Jurkat, Clone E6-1 (cell line): Measurements from ENCODE around the gene TNPO3.
"Not testable (repeated sequence)": the region's sequence is repeated elsewhere in the genome, so short reads cannot be mapped to it uniquely, and the experiment has no call there.

Source experiments
- DNase-seq: peaks from one replicate; pipeline ENCODE4 v3.0.0-alpha.2; 2011; ENCODE audit warnings: low read depth, low spot score
- H3K4me3 ChIP-seq: 2 replicates; pipeline ENCODE4 v1.5.1; 2011; ENCODE audit warnings: mild to moderate bottlenecking, low read length, control low read depth, moderate library complexity

Gene TNPO3

GRCh38 chr7:129073738-129074137, 18.8 kb upstream of the TNPO3 start:
- H3K4me3 ChIP-seq = no peak overlapping the region
- no peak for DNase-seq

DNA sequence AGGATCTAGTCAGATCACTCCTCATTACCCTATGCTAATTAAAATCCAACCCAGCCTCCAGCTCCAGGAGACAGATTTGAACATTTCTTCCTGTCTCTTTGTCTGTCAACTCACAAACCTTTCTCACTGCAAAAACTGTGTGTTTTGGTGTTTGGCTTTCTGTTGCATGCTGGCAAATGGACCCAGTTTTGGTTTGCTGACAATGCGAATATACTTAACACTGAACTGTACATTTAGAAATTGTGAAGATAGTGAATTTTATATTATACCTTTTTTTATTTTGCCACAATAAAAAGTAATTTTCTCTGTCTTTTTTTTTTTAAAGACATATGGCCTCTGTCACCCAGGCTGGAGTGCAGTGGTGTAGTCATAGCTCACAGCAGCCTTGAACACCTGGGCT, 18.3 kb upstream of the TNPO3 start:
- H3K4me3 ChIP-seq = no peak overlapping the region
- no peak for DNase-seq

DNA sequence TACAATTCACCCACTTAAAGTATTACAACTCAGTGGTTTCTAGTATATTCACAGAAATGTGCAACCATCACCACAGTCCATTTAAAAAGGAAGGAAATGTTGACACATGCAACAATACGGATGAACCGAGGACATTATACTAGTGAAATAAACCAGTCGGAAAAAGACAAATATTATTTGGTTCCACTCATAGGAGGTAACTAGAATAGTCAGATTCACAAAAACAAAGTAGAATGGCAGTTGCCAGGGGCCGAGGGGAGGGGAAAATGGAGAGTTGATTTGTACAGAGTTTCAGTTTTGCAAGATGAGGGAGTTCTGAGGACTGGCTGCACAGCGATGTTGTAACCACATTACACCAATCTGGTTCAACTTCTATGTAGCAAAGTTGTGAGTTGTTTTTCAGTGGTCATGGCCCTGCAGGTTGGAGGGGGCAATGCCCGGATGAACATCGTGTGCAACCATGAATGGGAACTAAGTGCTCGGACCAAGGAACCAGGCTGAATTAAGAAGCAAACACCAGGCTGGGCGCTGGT, 17.6 kb upstream of the TNPO3 start:
- H3K4me3 ChIP-seq = no peak overlapping the region
- no peak for DNase-seq

DNA sequence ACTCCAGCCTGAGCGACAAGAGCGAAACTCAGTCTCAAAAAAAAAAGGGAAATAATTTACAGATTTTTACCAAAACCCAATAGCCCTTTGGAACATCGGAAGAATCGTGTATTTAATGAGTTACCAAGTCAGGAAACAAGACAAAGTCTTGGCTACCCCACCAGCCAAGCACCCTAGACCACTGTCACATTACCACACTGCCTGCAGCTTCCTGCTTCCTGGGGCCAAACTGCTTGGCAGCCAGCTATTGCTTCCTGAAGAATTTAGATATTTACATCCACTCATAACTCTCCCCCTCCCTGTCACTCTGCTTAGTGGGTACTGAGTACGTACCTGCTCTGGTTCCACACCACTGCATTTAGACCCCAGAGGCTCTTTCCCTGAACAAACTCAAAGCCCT, 14.1 kb upstream of the TNPO3 start:
- no peak overlapping the region for H3K4me3 ChIP-seq
- peak; percentile 28 for DNase-seq

- no peak for DNase-seq
- no peak overlapping the region for H3K4me3 ChIP-seq
Measured at GRCh38 chr7:129067943-129068548, 13.1 kb upstream of the TNPO3 start.

GRCh38 chr7:129067132-129067561, 12.2 kb upstream of the TNPO3 start:
- not testable (repeated sequence) for DNase-seq, H3K4me3 ChIP-seq

DNA sequence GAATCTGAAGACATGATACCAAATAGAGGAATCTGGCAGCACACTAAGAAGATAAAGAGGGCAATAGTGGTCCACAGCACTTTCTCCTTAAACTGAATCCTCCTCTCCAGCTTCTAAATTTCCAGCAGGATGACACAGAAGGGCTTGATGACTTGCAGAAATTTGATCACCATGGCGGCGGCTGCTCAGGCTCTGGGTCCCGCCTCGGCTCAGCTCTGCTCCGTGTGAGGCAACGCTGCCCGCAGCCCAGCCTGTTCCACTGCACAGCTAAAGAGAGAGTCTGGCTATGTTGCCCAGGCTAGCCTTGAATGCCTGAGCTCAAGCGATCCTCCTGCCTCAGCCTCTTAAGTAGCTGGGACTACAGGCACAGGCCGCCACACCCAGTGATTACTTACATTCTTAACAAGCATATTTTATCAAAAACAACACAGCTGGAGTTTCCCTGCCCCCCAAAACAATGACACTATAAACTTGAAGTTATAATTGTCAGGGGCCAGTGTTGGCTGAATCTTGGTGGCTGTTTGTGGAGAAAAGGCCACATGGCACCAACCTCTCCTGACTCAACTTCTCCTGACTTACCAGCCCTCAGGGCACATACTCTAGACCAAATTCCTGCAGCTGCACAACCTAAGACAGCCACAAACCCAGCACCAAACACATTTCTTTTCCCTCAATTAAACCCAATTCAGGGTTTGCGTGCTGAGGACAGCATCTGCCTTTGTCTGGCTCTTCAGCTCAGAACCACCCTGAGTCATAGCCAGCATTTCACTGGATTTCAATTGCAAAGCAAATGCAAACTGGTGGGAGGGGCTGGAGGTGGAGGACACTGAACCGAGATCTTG, 11.6 kb upstream of the TNPO3 start:
- no peak for DNase-seq
- no peak overlapping the region for H3K4me3 ChIP-seq

GRCh38 chr7:129055861-129056464, 1.1 kb upstream of the TNPO3 start:
- no peak for DNase-seq
- peak overlapping the region; percentile 69 for H3K4me3 ChIP-seq

DNA sequence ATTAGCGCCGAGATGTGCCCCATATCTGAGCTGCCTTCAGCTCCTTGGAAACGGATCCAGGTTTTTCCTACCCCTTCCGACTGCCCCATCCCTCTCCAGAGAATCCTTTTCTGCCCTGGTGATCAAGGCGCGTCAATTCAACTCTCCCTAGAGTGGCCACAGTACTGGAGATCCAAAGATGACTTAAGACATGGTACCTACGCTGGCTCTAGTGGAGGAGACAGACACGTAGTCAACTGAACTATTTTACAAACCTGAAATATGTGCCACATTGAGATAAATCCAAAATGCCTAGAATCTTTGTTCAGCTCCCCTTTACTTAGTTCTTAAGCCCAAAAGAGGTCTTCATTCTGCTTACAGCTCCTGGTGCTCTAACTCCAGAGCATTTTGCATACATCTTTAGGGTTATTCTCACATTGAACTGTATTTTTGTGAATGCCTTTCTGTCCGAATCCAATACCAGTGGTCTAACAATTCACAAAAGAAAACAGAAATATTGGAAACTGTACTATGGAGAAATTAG, 444 bp upstream of the TNPO3 start:
- DNase-seq = no peak
- peak overlapping the region; percentile 69 for H3K4me3 ChIP-seq

DNA sequence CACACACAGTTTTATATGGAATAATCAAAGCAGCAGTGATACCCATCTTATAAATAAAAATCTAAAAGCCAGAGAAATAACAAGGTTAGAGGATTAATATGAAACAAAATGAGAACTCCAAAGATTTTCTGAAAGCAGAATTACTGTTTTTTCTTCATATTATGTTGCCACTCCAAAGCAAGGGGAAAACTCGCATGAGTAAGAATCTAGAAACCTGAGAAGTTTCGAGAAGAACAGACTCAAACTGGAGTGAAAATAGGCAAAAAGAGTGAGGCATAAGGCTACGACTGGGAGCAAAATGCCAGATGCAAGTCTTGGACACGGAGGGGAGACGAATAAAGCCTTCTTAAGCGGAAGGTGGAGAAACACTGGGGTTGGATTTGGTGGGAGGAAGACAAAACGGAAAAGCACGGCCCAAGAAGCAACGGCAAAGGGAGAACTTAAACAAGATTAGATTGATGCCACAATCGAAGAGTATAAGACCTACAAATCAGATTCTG, 923 bp downstream of the TNPO3 start:
- DNase-seq = no peak
- peak overlapping the region; percentile 69 for H3K4me3 ChIP-seq

DNA sequence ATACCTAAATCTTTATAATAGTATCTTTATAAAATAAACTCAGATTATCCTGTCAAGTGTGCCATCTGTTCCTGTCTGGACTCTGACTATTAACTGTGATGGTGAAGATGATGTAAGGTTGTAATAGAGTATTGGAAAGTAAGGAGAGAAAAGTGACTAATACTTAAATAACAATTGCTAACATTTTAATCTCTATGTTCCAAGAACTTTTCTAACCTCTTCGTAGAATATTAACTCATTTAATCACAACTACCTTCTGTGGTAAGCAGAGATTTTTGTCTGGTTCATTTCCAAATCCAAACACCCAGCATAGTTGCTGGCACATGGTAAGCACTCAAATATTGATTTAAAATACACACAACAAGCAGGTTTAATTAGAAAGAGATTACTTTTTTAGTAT, 2.5 kb downstream of the TNPO3 start:
- no peak for DNase-seq
- H3K4me3 ChIP-seq = no peak overlapping the region

- not testable (repeated sequence) for H3K4me3 ChIP-seq
Measured at GRCh38 chr7:129051459-129051858, 3.5 kb downstream of the TNPO3 start.

GRCh38 chr7:129047761-129048160, 7.2 kb downstream of the TNPO3 start:
- DNase-seq = no peak
- no peak overlapping the region for H3K4me3 ChIP-seq

More at GRCh38 chr7:129051459-129051858, 3.5 kb downstream of the TNPO3 start:
- not testable (repeated sequence) for DNase-seq

DNA sequence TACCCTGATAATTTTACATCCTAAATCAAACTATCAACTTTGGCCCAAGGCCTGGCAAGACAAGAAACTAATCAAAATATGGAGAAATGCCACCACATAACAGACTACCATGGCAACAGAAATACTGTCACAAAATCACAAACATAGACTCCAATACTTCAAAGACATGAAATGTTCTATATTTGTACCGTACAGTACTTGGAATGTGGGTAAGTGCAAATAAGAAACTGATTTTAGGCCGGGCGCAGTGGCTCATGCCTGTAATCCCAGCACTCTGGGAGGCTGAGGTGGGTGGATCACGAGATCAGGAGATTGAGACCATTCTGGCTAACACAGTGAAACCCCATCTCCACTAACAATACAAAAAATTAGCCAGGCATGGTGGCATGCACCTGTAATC, 9.2 kb downstream of the TNPO3 start:
- DNase-seq = no peak
- no peak overlapping the region for H3K4me3 ChIP-seq

DNA sequence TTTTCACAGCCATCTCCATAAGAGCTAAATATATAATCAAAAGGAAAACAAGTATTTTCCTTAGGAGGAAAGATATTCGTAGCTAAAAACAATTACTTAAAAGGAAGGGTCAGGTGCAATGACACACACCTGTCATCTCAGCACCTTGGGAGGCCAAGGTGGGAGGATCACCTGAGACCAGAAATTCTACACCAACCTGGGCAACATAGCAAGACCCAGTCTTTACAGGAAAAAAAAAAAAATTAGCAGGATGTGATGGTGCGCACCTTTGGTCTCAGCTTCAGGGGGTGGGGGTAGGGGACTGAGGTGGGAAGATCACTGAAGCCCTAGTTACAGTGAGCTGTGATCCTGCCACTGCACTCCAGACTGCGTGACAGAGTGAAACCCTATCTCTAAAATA, 11.9 kb downstream of the TNPO3 start:
- H3K4me3 ChIP-seq = no peak overlapping the region
- DNase-seq = no peak

GRCh38 chr7:129041142-129042085, 13.5 kb downstream of the TNPO3 start:
- DNase-seq = no peak
- H3K4me3 ChIP-seq = no peak overlapping the region

- not testable (repeated sequence) for DNase-seq, H3K4me3 ChIP-seq
Measured at GRCh38 chr7:129038468-129038867, 16.4 kb downstream of the TNPO3 start.

DNA sequence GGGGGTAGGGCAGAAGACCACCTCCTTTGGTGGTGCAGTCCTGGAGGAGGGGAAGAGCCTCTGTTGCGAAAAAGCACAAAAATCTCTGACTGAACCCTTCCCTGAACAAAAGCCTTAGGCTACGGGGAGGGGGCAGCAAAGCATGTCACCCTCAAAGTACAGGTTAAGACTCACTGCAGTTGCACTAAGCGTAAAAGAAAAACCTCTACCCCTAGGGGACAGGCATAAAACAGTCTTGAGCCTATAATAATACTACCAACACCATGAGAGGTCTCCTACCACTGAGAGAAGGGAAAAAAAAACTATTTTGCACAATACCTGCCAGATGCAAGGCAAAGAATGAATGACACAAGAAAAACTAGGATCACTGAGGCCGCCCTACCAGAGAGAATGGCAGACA, 17.3 kb downstream of the TNPO3 start:
- no peak overlapping the region for H3K4me3 ChIP-seq
- DNase-seq = no peak

GRCh38 chr7:129032017-129032416, 22.9 kb downstream of the TNPO3 start:
- H3K4me3 ChIP-seq = no peak overlapping the region
- no peak for DNase-seq
